ENCODE measurements around the gene LPP.

LPP gene

GRCh38 chr3:188729422-188729821 lies 575.5 kb downstream of the LPP start:
- no peak for DNase-seq

DNA sequence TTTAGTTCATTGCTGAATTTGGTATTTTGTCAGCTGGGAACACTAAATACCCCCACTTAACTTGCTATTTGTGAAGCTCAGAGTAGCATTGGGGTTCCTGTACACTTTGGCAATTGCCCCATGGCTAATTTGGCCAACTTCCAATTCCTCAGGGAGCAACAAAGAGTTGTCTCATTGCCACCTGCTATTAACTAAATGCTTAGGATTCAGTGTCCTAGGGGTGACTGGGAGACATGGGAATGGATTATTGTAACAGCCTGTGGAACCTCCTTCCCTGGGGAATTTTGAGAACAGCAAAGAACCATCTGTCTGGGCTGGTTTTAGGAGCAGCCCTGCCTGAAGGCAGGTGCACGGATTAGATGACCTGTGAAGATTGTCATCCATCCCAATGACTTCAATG lies 580.4 kb downstream of the LPP start:
- no peak for DNase-seq

DNA sequence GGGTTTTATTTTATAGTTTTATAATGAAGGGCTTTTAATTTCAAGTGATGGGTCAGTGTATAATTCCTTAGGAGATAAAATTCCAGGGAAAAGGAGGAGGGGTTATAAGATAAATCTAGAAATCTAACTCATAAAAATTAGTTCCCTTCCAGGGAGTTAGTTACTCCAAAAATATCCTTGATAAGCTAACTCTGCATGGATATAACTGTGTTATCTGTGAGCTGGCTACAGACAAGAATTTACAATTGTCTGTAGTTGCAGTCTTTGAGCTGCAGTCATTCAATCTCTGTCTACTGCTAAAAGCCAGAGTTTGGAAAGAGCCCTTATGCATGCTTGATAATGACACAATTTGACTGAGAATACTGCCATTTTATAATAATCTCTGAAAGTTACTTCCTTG lies 585.6 kb downstream of the LPP start:
- no peak for DNase-seq

- DNase-seq: no peak
These were observed 586.1 kb downstream of the LPP start for GRCh38 chr3:188740010-188740409.

GRCh38 chr3:188742755-188743550 lies 589.0 kb downstream of the LPP start:
- no peak for DNase-seq

DNA sequence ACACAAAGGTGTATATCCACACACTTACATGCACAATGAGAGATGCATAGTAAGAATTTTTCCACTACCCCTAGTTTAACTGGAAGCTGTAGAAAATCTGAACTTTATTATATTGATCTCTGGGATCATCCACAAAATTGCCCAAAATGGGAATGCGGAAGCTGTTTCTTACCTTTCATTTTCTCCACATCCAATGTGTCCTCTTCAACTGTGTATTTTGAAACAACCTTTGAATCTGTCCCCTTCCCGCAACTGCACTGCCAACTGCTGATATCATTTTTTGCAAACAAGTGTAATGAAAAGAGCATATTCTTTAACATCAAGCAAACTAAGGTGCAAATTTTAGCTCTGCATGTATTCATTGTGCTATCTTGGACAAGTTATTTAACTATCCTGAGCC lies 590.2 kb downstream of the LPP start:
- DNase-seq: no peak

GRCh38 chr3:188745031-188745430 lies 591.1 kb downstream of the LPP start:
- DNase-seq: no peak

DNA sequence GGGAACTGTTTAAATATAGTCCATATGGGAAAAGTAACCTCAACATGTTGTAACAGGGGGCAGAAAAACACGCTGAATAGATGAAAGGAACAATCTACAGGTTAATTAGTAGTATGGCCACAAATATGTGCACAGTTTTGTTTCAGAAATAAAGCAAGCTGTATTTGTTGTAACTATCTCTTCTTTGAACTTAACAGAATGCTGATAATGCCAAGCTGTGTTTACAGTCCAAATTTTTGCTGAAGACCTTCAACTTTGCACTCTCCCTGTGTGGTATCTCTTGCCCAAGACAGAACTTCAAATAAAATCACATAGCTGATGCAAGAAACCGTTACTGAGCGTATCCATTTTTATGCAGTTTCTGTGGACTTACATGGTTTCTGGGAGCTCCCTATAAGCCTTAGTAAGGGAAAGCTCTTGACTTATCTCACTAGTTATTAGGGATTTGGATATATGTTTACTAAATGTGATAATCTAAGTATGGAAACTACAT lies 592.4 kb downstream of the LPP start:
- no peak for DNase-seq

GRCh38 chr3:188747489-188747888 lies 593.5 kb downstream of the LPP start:
- no peak for DNase-seq

GRCh38 chr3:188749010-188749617 lies 595.2 kb downstream of the LPP start:
- DNase-seq: peak; percentile 48 to 66

- DNase-seq: no peak
These were observed 595.9 kb downstream of the LPP start for GRCh38 chr3:188749830-188750229.

DNA sequence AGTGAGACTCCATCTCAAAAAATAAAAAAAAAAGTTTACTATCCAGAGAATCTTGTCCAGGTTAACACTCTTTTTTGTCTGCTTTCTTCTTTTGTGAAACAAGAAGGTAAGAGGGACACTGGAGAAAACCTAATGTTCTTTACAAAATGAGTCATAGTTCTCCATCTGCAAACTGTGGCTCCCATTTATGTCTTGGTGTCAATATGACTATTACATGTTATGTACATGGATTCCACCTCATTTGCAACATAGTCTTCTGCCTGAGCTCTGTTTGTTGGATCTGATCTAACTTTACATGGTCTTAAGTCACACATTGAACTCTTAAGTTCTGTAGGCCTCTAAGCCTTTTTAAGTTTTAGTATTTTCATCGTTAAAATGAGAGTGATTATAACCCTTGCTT lies 596.7 kb downstream of the LPP start:
- no peak for DNase-seq

DNA sequence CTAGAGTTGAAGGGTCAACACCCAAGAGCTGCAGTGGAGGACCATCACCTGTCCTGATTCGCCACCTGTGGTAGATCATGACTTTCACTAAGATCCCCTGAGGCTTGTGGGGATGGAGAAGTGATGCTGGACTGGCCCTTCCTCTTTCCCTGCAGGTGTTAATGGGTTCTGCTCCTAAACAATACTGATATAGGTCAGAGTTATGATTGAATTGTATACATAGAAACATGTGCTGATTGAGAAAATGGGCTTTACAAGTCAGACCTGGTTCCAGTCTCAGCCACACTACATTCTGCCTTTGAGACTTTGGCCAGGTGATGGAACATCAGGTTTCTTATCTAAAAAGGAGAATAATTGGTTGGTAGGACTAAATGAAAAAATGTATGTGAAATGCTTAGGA lies 598.9 kb downstream of the LPP start:
- DNase-seq: no peak

DNA sequence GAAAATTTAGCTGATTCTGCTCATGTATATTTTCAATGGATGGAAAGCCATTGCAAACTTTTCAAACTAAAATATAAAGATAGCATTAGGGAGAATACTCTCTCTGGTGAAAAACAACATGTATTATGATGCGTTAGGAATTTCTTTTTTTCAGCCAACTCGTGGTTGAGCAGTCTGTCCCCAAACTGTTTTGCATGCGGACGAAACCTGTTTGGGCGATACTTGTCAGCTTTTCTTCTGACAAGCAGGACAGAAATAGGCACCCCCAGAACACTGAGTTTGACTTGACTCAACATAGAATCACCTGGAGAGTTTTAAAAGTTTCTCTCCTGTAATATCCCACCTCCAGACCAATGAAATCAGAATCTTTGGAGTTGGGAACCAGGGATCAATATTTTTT lies 600.3 kb downstream of the LPP start:
- DNase-seq: no peak

DNA sequence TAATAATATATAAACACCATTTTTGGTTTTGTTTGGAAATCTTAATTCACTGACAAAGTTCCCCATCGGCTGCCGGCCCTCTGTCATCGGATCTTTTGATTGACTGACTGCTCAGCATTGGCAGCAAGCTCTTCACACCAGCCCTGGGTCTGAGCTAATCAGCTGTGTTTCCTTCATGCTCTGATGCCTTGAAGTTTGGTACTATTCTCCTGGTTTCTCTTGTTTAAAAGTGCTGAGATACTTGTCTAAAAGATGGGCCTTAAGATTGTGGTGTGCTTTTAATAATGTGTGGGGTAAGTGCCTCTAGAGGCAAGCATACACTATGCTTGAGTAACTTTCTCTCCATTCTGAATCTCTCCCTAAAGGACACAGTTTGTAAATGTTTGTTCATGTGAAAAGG lies 602.3 kb downstream of the LPP start:
- no peak for DNase-seq

DNA sequence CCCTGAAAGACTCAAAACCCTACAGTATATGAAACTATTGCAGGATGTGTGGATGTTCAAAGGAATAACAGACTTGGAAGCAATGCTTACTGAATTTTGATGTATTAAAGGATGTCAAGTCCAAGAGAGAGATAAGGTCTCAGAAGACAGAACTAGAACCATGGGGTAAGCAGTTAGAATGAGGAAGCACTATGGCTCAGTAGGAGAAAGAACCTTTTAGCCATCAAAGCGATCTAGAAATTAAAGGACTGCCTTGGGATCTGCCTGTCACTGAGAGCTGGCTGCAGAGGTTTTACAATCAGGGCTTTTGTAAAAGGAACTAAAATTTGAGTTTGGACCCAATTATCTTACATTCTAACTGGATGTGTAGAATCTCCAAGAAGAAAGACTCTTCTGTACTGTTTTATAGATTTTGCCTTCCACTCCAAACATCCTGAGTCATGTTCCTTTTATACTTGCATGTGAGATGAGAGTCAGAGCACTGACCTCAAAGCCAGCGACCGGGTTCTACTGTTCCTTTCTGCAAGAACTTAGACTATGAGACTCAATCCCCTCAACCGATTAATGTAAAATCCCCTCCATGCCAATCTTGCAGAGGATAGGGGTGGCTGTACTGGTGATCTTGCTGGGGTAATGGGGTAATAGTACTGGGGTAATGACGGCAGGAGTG lies 605.5 kb downstream of the LPP start:
- no peak for DNase-seq

DNA sequence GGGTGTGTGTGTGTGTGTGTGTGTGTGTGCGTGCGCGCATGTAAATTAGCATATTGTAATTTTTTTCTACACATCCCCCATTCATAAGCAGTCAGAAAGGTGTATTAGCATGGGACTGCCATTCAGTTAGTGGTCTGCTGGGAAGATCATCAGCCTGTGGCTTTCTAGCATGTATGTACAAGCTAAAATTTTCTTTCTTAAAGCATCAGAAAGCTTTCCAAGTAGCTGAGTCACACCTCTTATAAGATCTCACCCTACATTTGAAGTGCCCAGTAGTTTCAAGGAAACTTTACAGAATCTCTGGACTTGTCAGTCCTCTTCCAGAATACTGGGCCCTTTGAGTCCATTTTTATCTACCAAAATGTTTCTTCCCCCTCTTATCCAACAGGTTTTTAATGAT lies 606.5 kb downstream of the LPP start:
- no peak for DNase-seq

GRCh38 chr3:188761439-188761838 lies 607.5 kb downstream of the LPP start:
- no peak for DNase-seq

GRCh38 chr3:188761964-188762363 lies 608.0 kb downstream of the LPP start:
- no peak for DNase-seq

GRCh38 chr3:188764609-188765008 lies 610.7 kb downstream of the LPP start:
- DNase-seq: no peak

GRCh38 chr3:188769831-188770230 lies 615.9 kb downstream of the LPP start:
- DNase-seq: no peak

- DNase-seq: no peak
These were observed 618.9 kb downstream of the LPP start for GRCh38 chr3:188772886-188773285.

DNA sequence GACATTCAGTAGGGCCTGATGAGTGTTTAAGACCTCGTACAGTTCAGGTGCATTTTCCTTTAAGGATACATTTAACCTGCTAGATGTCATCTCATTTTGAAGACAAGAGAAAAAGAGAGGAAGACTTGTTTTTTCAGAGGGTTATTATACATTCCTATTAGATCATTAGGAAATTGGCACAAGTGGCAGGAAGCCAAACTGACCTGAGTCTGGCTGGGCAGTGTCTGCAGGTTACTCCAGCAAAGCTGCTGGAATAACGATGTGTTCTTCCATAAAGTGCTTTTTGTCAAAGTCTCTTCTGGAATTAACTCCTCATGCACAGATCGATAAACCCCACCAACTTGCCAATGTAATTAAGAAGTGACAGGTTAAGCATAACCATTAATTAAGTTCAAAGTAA lies 621.5 kb downstream of the LPP start:
- DNase-seq: no peak

DNA sequence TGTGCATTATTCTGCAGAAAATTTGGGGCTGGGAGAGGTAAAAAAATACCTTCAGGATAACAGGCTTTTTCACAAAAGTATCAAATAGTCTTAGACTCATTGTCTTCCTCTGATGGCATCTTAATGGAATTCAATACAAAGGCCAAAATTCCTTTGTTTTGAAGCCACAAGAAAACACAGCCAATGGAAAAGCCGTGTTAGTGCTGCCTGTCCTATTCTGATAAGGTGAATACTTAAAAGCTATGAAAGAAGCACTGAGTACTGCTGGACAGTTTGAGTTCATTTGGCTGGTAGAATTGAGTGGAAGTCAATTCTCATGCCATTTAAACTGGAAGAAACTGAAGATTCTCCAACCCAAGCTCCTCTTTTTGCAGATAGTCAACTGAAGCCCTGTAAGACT lies 622.5 kb downstream of the LPP start:
- DNase-seq: no peak

All from stimulated activated CD4-positive, alpha-beta T cell treated with anti-CD3 and anti-CD28 coated beads, Interleukin-2, amount 100 ng/mL, for 24 hours (primary cell).